IMR-90 (cell line): ENCODE data around the gene TNFRSF18. TPM values are rescaled to one million over a fixed set of nuclear protein-coding genes. Genes with fewer than 3 reads are reported as not detected.

Source experiments
- BHLHE40 ChIP-seq: fragments of 150-350 bp; IDR thresholded peaks from 2 replicates; pipeline ENCODE4 v1.6.1; 2016; ENCODE audit warnings: mild to moderate bottlenecking, low read depth, low read length
- CEBPB ChIP-seq: IDR thresholded peaks from 2 replicates; pipeline ENCODE4 v1.6.1; 2012; ENCODE audit warnings: low read depth, low read length, improper control_type of control experiment
- CHD1 ChIP-seq: IDR thresholded peaks from 2 replicates; pipeline ENCODE4 v1.6.1; 2012; ENCODE audit warnings: low read depth, low read length, improper control_type of control experiment
- MAFK ChIP-seq: IDR thresholded peaks from 2 replicates; pipeline ENCODE4 v1.6.1; 2012; ENCODE audit warnings: low read depth, low read length, improper control_type of control experiment
- polyA plus RNA-seq, 3 experiments: library from polyadenylated mRNA; depleted of rRNA; stranded (reverse); fragments of >200 nt; gene quantifications; 2 replicates each; pipeline ENCODE4 v1.2.3, GENCODE V29; 2012; ENCODE audit warnings: low replicate concordance in 1 of 3
- total RNA-seq: library from RNA; depleted of rRNA; stranded (reverse); fragments of >200 nt; gene quantifications from 2 replicates; pipeline ENCODE4 v1.2.3, GENCODE V29; 2012

TNFRSF18 gene
- total and polyA plus RNA-seq, 2 of the 4 experiments (the other 2 are of a cell fraction), result 0.18 to 1.0 TPM

DNA sequence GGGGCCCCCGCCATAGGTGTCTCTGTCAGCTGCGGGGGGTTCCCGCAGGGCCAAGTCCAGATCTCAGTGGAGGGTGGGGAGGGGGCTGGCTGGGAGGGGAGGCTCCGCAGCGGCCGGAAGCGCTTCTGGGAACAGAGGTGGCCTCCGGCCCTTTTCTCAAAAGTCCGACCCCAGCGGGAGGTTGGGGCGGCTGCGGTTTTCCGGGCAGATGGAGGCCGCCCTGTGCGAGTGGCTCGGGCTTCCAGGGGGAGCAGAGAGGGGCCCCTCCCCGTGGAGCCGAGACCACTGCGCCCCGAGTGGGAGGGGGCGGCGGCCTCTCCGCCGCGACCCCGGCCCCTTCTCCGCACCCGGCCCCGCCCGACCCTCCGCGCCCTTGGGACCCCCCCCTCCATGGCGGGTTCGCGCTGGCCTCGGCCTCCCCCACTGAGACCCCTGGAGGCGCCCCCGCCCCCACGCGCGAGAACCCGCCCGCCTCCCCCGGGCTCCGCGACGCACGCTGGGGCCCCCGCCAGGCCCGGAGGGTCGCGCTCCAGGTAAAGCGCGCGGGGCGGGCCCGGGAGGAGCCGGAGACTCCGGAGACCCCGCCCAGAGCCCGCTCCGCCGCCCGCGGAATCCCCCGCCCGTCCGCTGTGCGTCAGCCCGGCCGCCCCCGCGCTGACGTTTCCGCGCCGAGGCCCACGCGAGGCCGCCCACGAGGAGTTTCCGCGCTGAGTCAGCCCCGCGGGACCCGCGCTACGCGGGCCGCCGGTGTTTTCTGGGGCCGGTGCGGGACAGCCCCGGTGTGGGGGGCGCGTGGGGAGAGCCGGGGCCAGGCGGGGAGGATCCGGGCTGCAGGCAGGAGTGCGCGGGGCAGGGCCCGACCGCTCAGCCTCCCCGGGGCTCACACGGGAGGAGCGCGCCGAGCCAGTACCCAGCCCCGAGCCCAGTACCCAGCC, 5.2 kb downstream of the TNFRSF18 start (continued):
- TF ChIP-seq CEBPB (no peak), CHD1 (no peak), MAFK (no peak), BHLHE40 (peak; percentile 34; the same call in 1 of the 2 replicates)
